H1 (cell line): Measurements from ENCODE around the gene MAFF. TPM values are rescaled to one million over a fixed set of nuclear protein-coding genes. Genes with fewer than 3 reads are reported as not detected.
"Not testable (repeated sequence)": the region's sequence is repeated elsewhere in the genome, so short reads cannot be mapped to it uniquely, and the experiment has no call there.

Source experiments
- CTCF ChIA-PET: fragments of 300-600 bp; sonication (Branson Sonifier 250); formaldehyde crosslinking; loops from one replicate; lab custom pipeline; 2021; ENCODE audit not compliant: partially characterized antibody; lab: Charles Lee
- POLR2A ChIA-PET: fragments of 300-600 bp; sonication (Branson Sonifier 250); formaldehyde crosslinking; loops from one replicate; lab custom pipeline; 2021; ENCODE audit warnings: inconsistent platforms; ENCODE audit not compliant: partially characterized antibody; lab: Charles Lee
- DNase-seq, 2 experiments: peaks; one replicate each; pipeline versions ENCODE4 v3.0.0 to v3.0.0-alpha.2; 2010 to 2022; ENCODE audit warnings: low spot score in 2 of 2, low read depth in 1 of 2, mixed read lengths in 1 of 2
- FAIRE-seq: peaks from 2 replicates; lab custom pipeline; 2011; peaks lifted over from hg19 to GRCh38; lab: Jason Lieb, UNC
- H2AFZ ChIP-seq: 2 replicates; pipeline ENCODE4 v1.8.1; 2012; ENCODE audit warnings: low read length, inconsistent platforms
- H2AK5ac ChIP-seq: 2 replicates; pipeline ENCODE4 v1.6.1; 2013; ENCODE audit warnings: low read depth, low read length
- H2BK120ac ChIP-seq: replicated peaks from 2 replicates; pipeline ENCODE3; 2013; ENCODE audit warnings: low read depth, low read length, inconsistent platforms
- H2BK12ac ChIP-seq: 2 replicates; pipeline ENCODE4 v1.6.1; 2013; ENCODE audit warnings: low read depth, low read length
- H2BK15ac ChIP-seq: 2 replicates; pipeline ENCODE4 v1.6.1; 2013; ENCODE audit warnings: low read length
- H2BK20ac ChIP-seq: 2 replicates; pipeline ENCODE4 v1.6.1; 2013; ENCODE audit warnings: low read length
- H2BK5ac ChIP-seq: 2 replicates; pipeline ENCODE4 v1.6.1; 2013; ENCODE audit warnings: low read depth, low read length
- H3K14ac ChIP-seq: 2 replicates; pipeline ENCODE4 v1.6.1; 2013; ENCODE audit warnings: inconsistent platforms; ENCODE audit not compliant: insufficient read length
- H3K18ac ChIP-seq: 2 replicates; pipeline ENCODE4 v1.6.1; 2013; ENCODE audit warnings: low read length; ENCODE audit errors: extremely low read depth
- H3K23ac ChIP-seq: 2 replicates; pipeline ENCODE4 v1.6.1; 2013; ENCODE audit warnings: inconsistent platforms; ENCODE audit not compliant: insufficient read length
- H3K23me2 ChIP-seq: 2 replicates; pipeline ENCODE4 v1.6.1; 2013; ENCODE audit warnings: low read depth, low read length
- H3K27ac ChIP-seq: 2 replicates; pipeline ENCODE4 v1.6.1; 2011; ENCODE audit warnings: low read depth, low read length, inconsistent platforms
- H3K27me3 ChIP-seq, 4 experiments: replicated peaks in 1 of 4; 1 replicate in 1 of 4; 2 replicates in 3 of 4; pipeline versions ENCODE4 v1.6.1 to v1.8.1; 2011 to 2013; ENCODE audit warnings: low read length in 3 of 4, mild to moderate bottlenecking in 3 of 4, inconsistent platforms in 2 of 4, mixed read lengths in 2 of 4, moderate library complexity in 1 of 4; ENCODE audit not compliant: control insufficient read depth in 3 of 4, insufficient read depth in 3 of 4; ENCODE audit errors: extremely low read depth in 1 of 4
- H3K36me3 ChIP-seq, 4 experiments: 2 replicates each; pipeline versions ENCODE4 v1.6.1 to v1.8.1; 2011 to 2013; ENCODE audit warnings: mild to moderate bottlenecking in 4 of 4, low read length in 3 of 4, moderate library complexity in 2 of 4, control low read depth in 1 of 4, inconsistent platforms in 1 of 4; ENCODE audit not compliant: insufficient read depth in 4 of 4, control insufficient read depth in 2 of 4
- H3K4ac ChIP-seq: replicated peaks from 2 replicates; pipeline ENCODE3; 2013; ENCODE audit warnings: low read length, low read depth, mixed read lengths, inconsistent platforms; ENCODE audit not compliant: insufficient read length
- H3K4me1 ChIP-seq, 4 experiments: replicated peaks in 1 of 4; 1 replicate in 1 of 4; 2 replicates in 3 of 4; pipeline versions ENCODE4 v1.6.1 to v1.8.1; 2011 to 2013; ENCODE audit warnings: low read length in 3 of 4, inconsistent platforms in 2 of 4, mixed read lengths in 1 of 4; ENCODE audit not compliant: insufficient read depth in 4 of 4, control insufficient read depth in 3 of 4
- H3K4me2 ChIP-seq, 2 experiments: 2 replicates each; pipeline versions ENCODE4 v1.6.1 to v1.8.1; 2011 to 2013; ENCODE audit warnings: low read depth in 2 of 2, low read length in 2 of 2, control low read depth in 1 of 2, inconsistent platforms in 1 of 2, mild to moderate bottlenecking in 1 of 2; ENCODE audit not compliant: insufficient read depth in 1 of 2
- H3K4me3 ChIP-seq, 4 experiments: fragments of 200-600, 300-600 bp in 1 of 4; sonication (generic), shearing (Covaris generic), sonication (Bioruptor Twin) in 1 of 4; 2 replicates each; pipeline versions ENCODE4 v1.5.1 to v1.8.1; 2011 to 2016; ENCODE audit warnings: low read length in 4 of 4, low read depth in 3 of 4, control low read depth in 2 of 4, inconsistent platforms in 2 of 4, mild to moderate bottlenecking in 2 of 4, mixed read lengths in 1 of 4, moderate library complexity in 1 of 4; ENCODE audit not compliant: insufficient read depth in 2 of 4; ENCODE audit errors: extremely low read depth in 1 of 4
- H3K56ac ChIP-seq: replicated peaks from 2 replicates; pipeline ENCODE3; 2013; ENCODE audit warnings: low read depth, mild to moderate bottlenecking, mixed read lengths, low read length, inconsistent platforms; ENCODE audit not compliant: insufficient read length
- H3K79me1 ChIP-seq: 2 replicates; pipeline ENCODE4 v1.6.1; 2013; ENCODE audit warnings: low read depth, low read length, control low read depth
- H3K79me2 ChIP-seq, 2 experiments: 2 replicates each; pipeline versions ENCODE4 v1.6.1 to v1.8.1; 2012 to 2013; ENCODE audit warnings: low read length in 2 of 2, mild to moderate bottlenecking in 2 of 2, inconsistent platforms in 1 of 2; ENCODE audit not compliant: insufficient read depth in 2 of 2, control insufficient read depth in 1 of 2
- H3K9ac ChIP-seq, 4 experiments: replicated peaks in 1 of 4; 1 replicate in 1 of 4; 2 replicates in 3 of 4; pipeline versions ENCODE4 v1.6.1 to v1.8.1; 2011 to 2013; ENCODE audit warnings: low read depth in 3 of 4, low read length in 3 of 4, control low read depth in 2 of 4, mild to moderate bottlenecking in 2 of 4, moderate library complexity in 2 of 4, inconsistent platforms in 1 of 4; ENCODE audit errors: extremely low read depth in 1 of 4
- H3K9me3 ChIP-seq, 2 experiments: 2 replicates each; pipeline versions ENCODE4 v1.6.1 to v1.8.1; 2012 to 2013; ENCODE audit warnings: mild to moderate bottlenecking in 2 of 2, moderate library complexity in 2 of 2, control low read depth in 1 of 2, inconsistent platforms in 1 of 2, low read depth in 1 of 2, low read length in 1 of 2, mixed read lengths in 1 of 2; ENCODE audit not compliant: insufficient read depth in 2 of 2
- H4K20me1 ChIP-seq, 2 experiments: replicated peaks in 1 of 2; 2 replicates each; pipeline versions ENCODE3 to v1.8.1; 2011 to 2013; ENCODE audit warnings: inconsistent platforms in 2 of 2, low read length in 2 of 2, mild to moderate bottlenecking in 1 of 2; ENCODE audit not compliant: insufficient read depth in 2 of 2, control insufficient read depth in 1 of 2
- H4K5ac ChIP-seq: 2 replicates; pipeline ENCODE4 v1.6.1; 2013; ENCODE audit warnings: low read length, low read depth, mixed read lengths, inconsistent platforms; ENCODE audit not compliant: insufficient read length
- H4K8ac ChIP-seq: 2 replicates; pipeline ENCODE4 v1.8.0; 2013; ENCODE audit warnings: mild to moderate bottlenecking, moderate library complexity, low read length, inconsistent platforms; ENCODE audit not compliant: insufficient read depth; ENCODE audit errors: extremely low read depth
- H4K91ac ChIP-seq: replicated peaks from 2 replicates; pipeline ENCODE3; 2013; ENCODE audit warnings: low read length, mixed read lengths, inconsistent platforms; ENCODE audit not compliant: insufficient read length
- WGBS, 2 experiments: shearing (Covaris generic) in 1 of 2; methylation state at CpG; one replicate each; pipeline versions ENCODE4 v1.1.6 to v1.1.7; 2013 to 2015; ENCODE audit warnings: low lambda C conversion rate in 2 of 2, mixed read lengths in 2 of 2, inconsistent platforms in 1 of 2, low coverage in 1 of 2, missing lambda C conversion rate in 1 of 2; ENCODE audit not compliant: insufficient replicate concordance in 2 of 2, insufficient coverage in 1 of 2, insufficient read length in 1 of 2; ENCODE audit errors: extremely low coverage in 1 of 2, missing lambda C conversion rate in 1 of 2; 5-methylcytosine and 5-hydroxymethylcytosine counted together
- polyA plus RNA-seq, 7 experiments: library from polyadenylated mRNA; depleted of rRNA in 3 of 7; stranded (reverse) in 5 of 7; unstranded in 2 of 7; fragments of >200 nt in 5 of 7; fragments of 200-250 nt in 2 of 7; gene quantifications; 1 replicate in 5 of 7; 2 replicates in 1 of 7; 4 replicates in 1 of 7; pipeline versions ENCODE4 v1.2.1 to v1.2.3, GENCODE V29; 2011 to 2013; ENCODE audit warnings: missing spikeins in 2 of 7, mixed read lengths in 2 of 7
- total RNA-seq: library from RNA; stranded (reverse); fragmentation: NEBNext Ultra II Directional; extraction: Animal tissue kit (Norgen Biotek cat#: 25700); gene quantifications from 2 replicates; pipeline ENCODE4 v1.2.1, GENCODE V29; 2021

The MAFF gene
- total and polyA plus RNA-seq, 2 of the 8 experiments (the other 6 are each of a cell fraction or from before 2014, with no cell fraction given) = 1.5 to 6.3 TPM

DNA sequence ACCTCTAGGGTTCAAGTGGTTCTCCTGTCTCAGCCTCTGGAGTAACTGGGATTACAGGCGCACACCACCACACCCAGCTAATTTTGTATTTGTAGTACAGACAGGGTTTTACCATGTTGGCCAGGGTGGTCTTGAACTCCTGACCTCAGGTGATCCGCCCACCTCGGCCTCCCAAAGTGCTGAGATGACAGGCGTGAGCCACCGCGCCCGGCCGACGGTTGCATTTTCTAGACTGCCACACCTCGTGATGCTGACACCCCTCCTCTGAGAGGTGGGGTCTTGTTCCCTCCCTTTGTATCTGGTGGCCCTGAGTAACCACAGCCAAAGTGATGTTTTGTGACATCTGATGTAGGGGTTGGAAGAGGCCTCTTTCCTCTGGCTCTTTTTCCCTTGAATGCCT is 32.1 kb downstream of the MAFF start:
- CTCF ChIA-PET = interaction anchor here (0.7 to 1.8 kb wide), 4 partner anchors 11 to 90 kb away, joined by 3 to 6 read pairs (median 4); no protein-coding TSS in a partner anchor
- H3K9ac ChIP-seq, H4K91ac ChIP-seq, H2BK12ac ChIP-seq, H3K56ac ChIP-seq, H4K8ac ChIP-seq, H2AFZ ChIP-seq, H3K4ac ChIP-seq, H3K23ac ChIP-seq, DNase-seq, H3K4me3 ChIP-seq, POLR2A ChIA-PET, H3K27me3 ChIP-seq, H2BK20ac ChIP-seq, H3K18ac ChIP-seq, H3K14ac ChIP-seq, H2BK120ac ChIP-seq, H3K27ac ChIP-seq, H4K5ac ChIP-seq, H3K4me1 ChIP-seq, H3K79me1 ChIP-seq, H2AK5ac ChIP-seq, FAIRE-seq, H3K9me3 ChIP-seq, H3K23me2 ChIP-seq, H2BK15ac ChIP-seq, H2BK5ac ChIP-seq, H3K4me2 ChIP-seq, H3K79me2 ChIP-seq, H4K20me1 ChIP-seq: not testable (repeated sequence)
- peaks cover 0 to 37% (median 22%) of the 10 kb centered on the region in 4 experiments; a peak in 7 of 8 replicates for H3K36me3 ChIP-seq
- 92% methylated on average over 3 of the region's 10 CpGs; no CpG with 5 or more reads in 1 of the 2 experiments for WGBS, 2 experiments
